K562 (cell line): ENCODE measurements around the gene DYSF. TPM values are rescaled to one million over a fixed set of nuclear protein-coding genes. Genes with fewer than 3 reads are reported as not detected.

ENCODE experiments used
- ATAC-seq: fragments of 200-7000 bp; cut with Tn5 transposase; 3 replicates; pipeline ENCODE4 v1.9.1; 2020; ENCODE audit warnings: moderate library complexity
- BruUV-seq: library from RNA; stranded (reverse); fragments of 400-500 nt; replicated peaks from 2 replicates; lab custom pipeline; 2021; lab: Mats Ljungman, UMichigan
- CTCF ChIA-PET: fragments of 300-600 bp; formaldehyde crosslinking; extraction: SDS; loops from one replicate; lab custom pipeline; 2021; ENCODE audit warnings: low intra/inter-chr PET ratio; lab: Yijun Ruan, JAX
- POLR2A ChIA-PET: fragments of 300-600, 350-650 bp; sonication (Branson Sonifier 250); formaldehyde crosslinking; extraction: SDS; loops from one replicate; lab custom pipeline; 2021; ENCODE audit warnings: antibody characterized with exemption, inconsistent platforms; lab: Yijun Ruan, JAX
- DNase-seq, 4 experiments: peaks; one replicate each; pipeline versions ENCODE4 v3.0.0 to v3.0.0-alpha.2; 2011 to 2018; ENCODE audit warnings: low spot score in 3 of 4, mixed read lengths in 3 of 4; ENCODE audit errors: extremely low read depth in 1 of 4
- FAIRE-seq: peaks from 2 replicates; lab custom pipeline; 2011; peaks lifted over from hg19 to GRCh38; lab: Jason Lieb, UNC
- H2AFZ ChIP-seq: 2 replicates; pipeline ENCODE4 v1.6.0; 2011; ENCODE audit warnings: low read depth, low read length, control low read depth, inconsistent platforms
- H3K27ac ChIP-seq: fragments of 200-600 bp; 3 replicates; pipeline ENCODE4 v1.8.0; 2011; ENCODE audit warnings: low read depth, mild to moderate bottlenecking, control low read depth, inconsistent platforms, low read length, moderate library complexity, mixed read lengths; ENCODE audit errors: extremely low read depth
- H3K27me3 ChIP-seq, 2 experiments: fragments of 300-600 bp in 1 of 2; 2 replicates in 1 of 2; 3 replicates in 1 of 2; pipeline versions ENCODE4 v1.6.0 to v1.8.0; 2011; ENCODE audit warnings: inconsistent platforms in 2 of 2, low read length in 2 of 2, mild to moderate bottlenecking in 1 of 2, mixed read lengths in 1 of 2, moderate library complexity in 1 of 2; ENCODE audit not compliant: control insufficient read depth in 2 of 2, insufficient read depth in 2 of 2
- H3K36me3 ChIP-seq: fragments of 300-600 bp; 3 replicates; pipeline ENCODE4 v1.8.0; 2011; ENCODE audit warnings: mild to moderate bottlenecking, low read length, inconsistent platforms; ENCODE audit not compliant: control insufficient read depth, insufficient read depth
- H3K4me1 ChIP-seq, 2 experiments: fragments of 200-600 bp in 1 of 2; replicated peaks in 1 of 2; 2 replicates in 1 of 2; 3 replicates in 1 of 2; pipeline versions ENCODE4 v1.5.1 to v1.8.0; 2011; ENCODE audit warnings: inconsistent platforms in 2 of 2, low read length in 2 of 2, mild to moderate bottlenecking in 1 of 2, mixed read lengths in 1 of 2, moderate library complexity in 1 of 2; ENCODE audit not compliant: control insufficient read depth in 2 of 2, insufficient read depth in 2 of 2
- H3K4me2 ChIP-seq: 2 replicates; pipeline ENCODE4 v1.6.1; 2011; ENCODE audit warnings: low read length, control low read depth, inconsistent platforms, mixed read lengths; ENCODE audit not compliant: insufficient read depth
- H3K4me3 ChIP-seq: fragments of 200-600 bp; sonication (generic), shearing (Covaris generic); 2 replicates; pipeline ENCODE4 v1.5.1; 2016; ENCODE audit warnings: control low read depth, inconsistent platforms
- H3K79me2 ChIP-seq: fragments of 200-600 bp; 3 replicates; pipeline ENCODE4 v1.8.0; 2011; ENCODE audit warnings: low read length, inconsistent platforms; ENCODE audit not compliant: control insufficient read depth, insufficient read depth
- H3K9ac ChIP-seq, 2 experiments: 2 replicates each; pipeline versions ENCODE4 v1.6.0 to v1.6.1; 2011; ENCODE audit warnings: low read depth in 2 of 2, low read length in 2 of 2, control low read depth in 1 of 2, inconsistent platforms in 1 of 2, mild to moderate bottlenecking in 1 of 2, mixed read lengths in 1 of 2; ENCODE audit not compliant: insufficient read depth in 1 of 2
- H3K9me1 ChIP-seq: one replicate; pipeline ENCODE4 v1.6.0; 2011; ENCODE audit warnings: inconsistent platforms, mild to moderate bottlenecking, low read length, moderate library complexity; ENCODE audit not compliant: control insufficient read depth, insufficient read depth
- H3K9me3 ChIP-seq: replicated peaks from 2 replicates; pipeline ENCODE4 v1.5.1; 2011; ENCODE audit warnings: low read depth, low read length, inconsistent platforms; ENCODE audit not compliant: control insufficient read depth, insufficient read depth
- H4K20me1 ChIP-seq: replicated peaks from 2 replicates; pipeline ENCODE4 v1.6.1; 2011; ENCODE audit warnings: low read length, inconsistent platforms, mixed read lengths; ENCODE audit not compliant: control insufficient read depth, insufficient read depth
- ATF1 ChIP-seq, 2 experiments: fragments of 450-650 bp in 1 of 2; IDR thresholded peaks; 2 replicates each; pipeline ENCODE4 v1.6.1; 2016; ENCODE audit warnings: missing compliant biosample characterization in 1 of 2, missing genetic modification characterization in 1 of 2
- ELF1 ChIP-seq: fragments of 200-800 bp; sonication (Bioruptor generic); IDR thresholded peaks from 2 replicates; pipeline ENCODE4 v1.6.1; 2016; ENCODE audit warnings: missing genetic modification characterization, missing compliant biosample characterization
- EP300 ChIP-seq: IDR thresholded peaks from 2 replicates; pipeline ENCODE4 v1.6.1; 2012; ENCODE audit warnings: low read length, improper control_type of control experiment
- L3MBTL2 ChIP-seq: fragments of 450-650 bp; IDR thresholded peaks from 2 replicates; pipeline ENCODE4 v1.6.1; 2016; ENCODE audit warnings: mild to moderate bottlenecking, moderate library complexity
- MEIS2 ChIP-seq: fragments of 450-650 bp; IDR thresholded peaks from 2 replicates; pipeline ENCODE4 v1.6.1; 2014; ENCODE audit warnings: mild to moderate bottlenecking; ENCODE audit not compliant: partially characterized antibody
- MITF ChIP-seq: IDR thresholded peaks from 2 replicates; pipeline ENCODE4 v1.6.1; 2014; ENCODE audit warnings: antibody characterized with exemption
- RCOR1 ChIP-seq, 2 experiments: IDR thresholded peaks; 2 replicates each; pipeline ENCODE4 v1.6.1; 2012; ENCODE audit warnings: low read depth in 2 of 2, low read length in 2 of 2, borderline replicate concordance in 1 of 2, improper control_type of control experiment in 1 of 2
- SETDB1 ChIP-seq: IDR thresholded peaks from one replicate; pipeline ENCODE4 v1.6.1; 2012; ENCODE audit warnings: low read length, control low read depth, inconsistent platforms
- SMARCA4 ChIP-seq: fragments of 450-650 bp; IDR thresholded peaks from 2 replicates; pipeline ENCODE4 v1.6.1; 2016
- SPI1 ChIP-seq: IDR thresholded peaks from 2 replicates; pipeline ENCODE4 v1.6.1; 2011; ENCODE audit warnings: low read depth, low read length, control low read depth, borderline replicate concordance
- ZBTB17 ChIP-seq: fragments of 450-650 bp; formaldehyde crosslinking; IDR thresholded peaks from 2 replicates; pipeline ENCODE4 v1.4.0; 2020; ENCODE audit warnings: mild to moderate bottlenecking
- ZFP1 ChIP-seq: fragments of 450-650 bp; formaldehyde crosslinking; IDR thresholded peaks from 2 replicates; pipeline ENCODE4 v1.4.0; 2020; ENCODE audit warnings: mild to moderate bottlenecking, mixed read lengths
- ZNF639 ChIP-seq, 2 experiments: fragments of 200-800 bp in 1 of 2; sonication (Bioruptor generic) in 1 of 2; sonication (generic) in 1 of 2; formaldehyde crosslinking in 1 of 2; IDR thresholded peaks in 1 of 2; conservative IDR thresholded peaks in 1 of 2; 2 replicates each; pipeline versions ENCODE4 v1.5.0 to v1.6.1; 2016 to 2020; ENCODE audit warnings: missing compliant biosample characterization in 1 of 2, missing genetic modification characterization in 1 of 2, missing genetic modification reagents in 1 of 2
- ZNF717 ChIP-seq: fragments of 250-450 bp; sonication (Bioruptor Pico); IDR thresholded peaks from 2 replicates; pipeline ENCODE4 v1.5.0; 2021
- WGBS: fragments of 100-300 bp; shearing (Covaris generic); methylation state at CpG from one replicate; pipeline ENCODE4 v1.1.6; 2016; ENCODE audit warnings: low coverage, mixed read lengths; ENCODE audit not compliant: insufficient coverage; ENCODE audit errors: missing lambda C conversion rate; 5-methylcytosine and 5-hydroxymethylcytosine counted together
- in situ Hi-C: fragments of 300-500 bp; cut with MboI; formaldehyde crosslinking; loops from 4 replicates; pipeline ENCODE4 v1.15.0; 2018; ENCODE audit warnings: inconsistent platforms, mixed read lengths
- intact Hi-C: fragments of 100-400 bp; cut with micrococcal nuclease; formaldehyde crosslinking; loops from 2 replicates; pipeline ENCODE4 v1.14.2; 2022
- polyA plus RNA-seq, 8 experiments: library from polyadenylated mRNA; depleted of rRNA in 4 of 8; stranded (reverse) in 5 of 8; unstranded in 3 of 8; fragments of >200 nt; fragmentation: Nextera tagmentation in 2 of 8; fragmentation: Illumina TruSeq in 1 of 8; extraction: Ambion mirVana in 2 of 8; extraction: Trizol in 1 of 8; gene quantifications; 2 replicates each; pipeline versions ENCODE4 v1.2.1 to v1.2.3, GENCODE V29; 2011 to 2014; ENCODE audit warnings: inconsistent platforms in 1 of 8, missing spikeins in 1 of 8
- total RNA-seq, 7 experiments: library from RNA; depleted of rRNA in 6 of 7; stranded (reverse); fragments of >200 nt in 6 of 7; fragmentation: Illumina TruSeq in 2 of 7; extraction: Trizol in 2 of 7; gene quantifications; 2 replicates each; pipeline versions ENCODE4 v1.2.1 to v1.2.3, GENCODE V29; 2011 to 2021; ENCODE audit warnings: low replicate concordance in 1 of 7
- TF ChIP-seq, protein P1 (sequence below): fragments of 250-450 bp; sonication (Bioruptor Pico); IDR thresholded peaks from 2 replicates; pipeline ENCODE4 v1.8.0; 2022; ENCODE audit warnings: inconsistent platforms, mild to moderate bottlenecking, moderate library complexity, borderline replicate concordance
- TF ChIP-seq, protein P2 (sequence below): fragments of 450-650 bp; IDR thresholded peaks from 2 replicates; pipeline ENCODE4 v1.6.1; 2016

The DYSF gene
- total and polyA plus RNA-seq, 9 of the 15 experiments (the other 6 are each of a cell fraction or from before 2014, with no cell fraction given): 0.01 to 0.80 (median 0.29) TPM

DNA sequence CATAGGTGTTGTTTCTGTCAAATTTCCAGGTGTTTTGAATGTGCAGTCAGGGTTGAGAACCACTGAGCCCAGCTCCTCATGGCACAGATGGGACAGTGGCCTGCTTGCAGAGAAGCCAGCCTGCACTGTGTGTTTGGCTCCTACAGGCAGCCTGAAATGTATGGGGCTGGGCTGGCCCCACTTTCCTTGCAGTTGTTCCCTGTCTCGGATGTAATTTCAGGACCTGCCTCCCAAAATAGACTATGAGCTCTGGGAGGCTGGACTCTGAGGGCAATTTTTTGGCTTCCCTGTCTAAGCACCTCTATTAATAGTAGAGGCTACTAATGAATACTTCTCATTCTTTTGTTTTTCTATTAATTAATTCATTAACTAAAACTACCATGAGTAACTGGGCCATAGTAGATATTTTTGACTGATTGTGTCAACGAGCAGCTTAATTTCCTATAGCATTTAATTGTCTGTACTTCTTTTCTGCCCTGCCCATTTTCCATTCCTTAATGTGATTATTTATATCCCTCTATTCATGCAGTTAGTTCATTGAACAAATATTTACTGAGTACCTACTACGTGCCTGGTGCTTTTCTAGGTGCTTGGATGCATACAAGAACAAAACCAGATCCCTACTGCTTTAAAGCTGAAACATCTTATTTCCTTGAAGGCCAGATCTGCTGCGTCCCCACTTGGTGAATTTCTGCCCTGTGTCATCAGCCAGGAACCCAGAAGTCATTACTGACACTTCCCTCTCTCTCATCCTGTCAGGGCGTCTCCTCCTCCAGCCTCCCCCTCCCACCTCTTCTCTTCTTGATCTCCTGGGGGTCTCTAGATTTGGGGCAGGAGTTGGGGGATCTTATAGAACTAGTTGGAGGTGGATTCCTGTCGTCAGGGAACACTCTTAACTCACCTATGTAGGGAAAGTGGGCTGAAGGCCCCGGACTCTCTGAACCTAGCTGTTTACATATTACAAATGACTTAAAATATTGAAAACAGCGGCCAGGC lies 16.3 kb downstream of the DYSF start:
- no TSS peak for BruUV-seq
- intact Hi-C loops: no loop called here
- Histone ChIP-seq H3K79me2 (no peaks in the 10 kb centered on the region), H4K20me1 (no peaks in the 10 kb centered on the region), H3K4me1 (peaks cover 0 to 9% of the 10 kb centered on the region in 2 experiments; a peak in 2 of 5 replicates), H3K9ac (no peak overlapping the region), H3K36me3 (no peaks in the 10 kb centered on the region), H3K9me1 (no peaks in the 10 kb centered on the region), H3K27me3 (peaks cover 10 to 31% of the 10 kb centered on the region in 2 experiments; a peak in 3 of 5 replicates), H3K4me3 (no peak overlapping the region), H3K9me3 (no peaks in the 10 kb centered on the region), H3K4me2 (no peak overlapping the region), H3K27ac (no peak overlapping the region), H2AFZ (no peak overlapping the region)
- in situ Hi-C loops: no loop called here
- POLR2A ChIA-PET: no interaction called here
- FAIRE-seq: no peak
- 21% methylated on average over 8 of the region's 8 CpGs for WGBS
- DNase-seq: peak in 1 of 4 experiments; percentile 22
- peak; percentile 84 for ATAC-seq
- CTCF ChIA-PET: no interaction called here
- TF ChIP-seq, protein P1, sequence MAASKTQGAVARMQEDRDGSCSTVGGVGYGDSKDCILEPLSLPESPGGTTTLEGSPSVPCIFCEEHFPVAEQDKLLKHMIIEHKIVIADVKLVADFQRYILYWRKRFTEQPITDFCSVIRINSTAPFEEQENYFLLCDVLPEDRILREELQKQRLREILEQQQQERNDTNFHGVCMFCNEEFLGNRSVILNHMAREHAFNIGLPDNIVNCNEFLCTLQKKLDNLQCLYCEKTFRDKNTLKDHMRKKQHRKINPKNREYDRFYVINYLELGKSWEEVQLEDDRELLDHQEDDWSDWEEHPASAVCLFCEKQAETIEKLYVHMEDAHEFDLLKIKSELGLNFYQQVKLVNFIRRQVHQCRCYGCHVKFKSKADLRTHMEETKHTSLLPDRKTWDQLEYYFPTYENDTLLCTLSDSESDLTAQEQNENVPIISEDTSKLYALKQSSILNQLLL (CRISPR knock-in tag): no peak
- TF ChIP-seq RCOR1 (IDR thresholded peaks at IDR 0.05; ENCODE audit: borderline replicate concordance in 1 of 2, low read depth in 2 of 2, low read length in 2 of 2): no peak
- TF ChIP-seq SMARCA4: peak; percentile 30; the same call in 1 of the 2 replicates
- TF ChIP-seq SPI1: peak; percentile 14; the same call in 1 of the 2 replicates
- no peak for TF ChIP-seq ATF1 (CRISPR knock-in tag; IDR thresholded peaks at IDR 0.05)
- 0 out of 2 replicates have a peak, but pooled peaks have one; percentile 12 for TF ChIP-seq ATF1 (tag; IDR thresholded peaks at IDR 0.05)
- TF ChIP-seq ZNF639 (CRISPR knock-in tag; conservative IDR thresholded peaks at IDR 0.05 in 1 of 2, IDR thresholded peaks at IDR 0.05 in 1 of 2): no peak
- 0 out of 2 replicates have a peak, but pooled peaks have one; percentile 7 for TF ChIP-seq ZBTB17 (CRISPR knock-in tag)
- no peak for TF ChIP-seq SETDB1
- peak; percentile 55; the same call in 1 of the 2 replicates for TF ChIP-seq EP300
- peak; percentile 20; the same call in 1 of the 2 replicates for TF ChIP-seq ELF1
- no peak for TF ChIP-seq ZNF717 (CRISPR knock-in tag)
- TF ChIP-seq MITF: no peak
- TF ChIP-seq ZFP1 (CRISPR knock-in tag): no peak
- peak; percentile 37 for TF ChIP-seq MEIS2
- TF ChIP-seq, protein P2, sequence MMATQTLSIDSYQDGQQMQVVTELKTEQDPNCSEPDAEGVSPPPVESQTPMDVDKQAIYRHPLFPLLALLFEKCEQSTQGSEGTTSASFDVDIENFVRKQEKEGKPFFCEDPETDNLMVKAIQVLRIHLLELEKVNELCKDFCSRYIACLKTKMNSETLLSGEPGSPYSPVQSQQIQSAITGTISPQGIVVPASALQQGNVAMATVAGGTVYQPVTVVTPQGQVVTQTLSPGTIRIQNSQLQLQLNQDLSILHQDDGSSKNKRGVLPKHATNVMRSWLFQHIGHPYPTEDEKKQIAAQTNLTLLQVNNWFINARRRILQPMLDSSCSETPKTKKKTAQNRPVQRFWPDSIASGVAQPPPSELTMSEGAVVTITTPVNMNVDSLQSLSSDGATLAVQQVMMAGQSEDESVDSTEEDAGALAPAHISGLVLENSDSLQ: peak; percentile 74
- 0 out of 2 replicates have a peak, but pooled peaks have one; percentile 20 for TF ChIP-seq L3MBTL2
